Measurements from ENCODE around the gene ZNF831. TPM values are rescaled to one million over a fixed set of nuclear protein-coding genes. Genes with fewer than 3 reads are reported as not detected.

ZNF831 gene
- total RNA-seq, 1 experiment from 2014 or later, result 0.15 TPM

DNA sequence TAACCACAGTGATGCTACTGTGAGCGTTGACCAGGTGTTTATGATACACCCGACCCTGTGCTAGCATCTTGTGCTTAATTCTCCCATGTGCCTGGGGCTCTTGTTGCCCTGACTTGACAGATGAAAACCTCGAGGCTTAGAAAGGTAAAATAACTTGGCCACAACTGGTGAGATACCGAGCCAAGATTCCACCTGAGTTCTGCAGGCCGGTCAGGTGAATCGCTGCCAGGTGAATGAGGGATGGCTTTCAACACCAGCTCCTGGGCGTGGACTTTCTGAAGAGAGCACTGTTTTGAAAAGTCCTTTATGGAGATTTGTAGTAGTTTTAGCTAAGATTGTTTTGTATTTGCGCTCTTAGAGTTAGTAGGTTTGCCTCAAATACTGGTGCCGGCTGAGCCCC, 12.2 kb upstream of the ZNF831 start:
- Histone ChIP-seq H3K4me2 (ENCODE audit: low read length) (no peak overlapping the region), H3K9me2 (ENCODE audit: insufficient read depth) (no peaks in the 10 kb centered on the region), H3K27ac (ENCODE audit: low read depth, low read length) (no peak overlapping the region), H3K4me3 (replicated peaks in 1 of 2; ENCODE audit: low read depth in 1 of 2, low read length in 2 of 2) (no peak overlapping the region), H3K36me3 (ENCODE audit: control insufficient read depth in 1 of 2, insufficient read depth in 2 of 2, low read length in 2 of 2) (no peaks in the 10 kb centered on the region), H4K20me1 (ENCODE audit: insufficient read depth) (no peaks in the 10 kb centered on the region), H3K9ac (ENCODE audit: low read length) (no peak overlapping the region), H3K27me3 (ENCODE audit: insufficient read depth, low read length) (peaks cover 52% of the 10 kb centered on the region), H3K4me1 (ENCODE audit: control insufficient read depth in 1 of 2, insufficient read depth in 2 of 2, low read length in 2 of 2) (no peaks in the 10 kb centered on the region), H3K9me3 (ENCODE audit: control insufficient read depth in 1 of 2, insufficient read depth in 1 of 2, low read depth in 1 of 2, low read length in 2 of 2) (no peaks in the 10 kb centered on the region), H3K79me2 (ENCODE audit: insufficient read depth, low read length) (no peaks in the 10 kb centered on the region), H2AFZ (ENCODE audit: low read depth, low read length, poor library complexity, severe bottlenecking) (no peak overlapping the region)
- ATAC-seq, result no peak
- ChIA-PET CTCF (no interaction called here), RAD21 (ENCODE audit: low non-redundant PET in 1 of 2, low total read pairs in 2 of 2, uncharacterized antibody in 2 of 2, unreplicated experiment in 2 of 2) (no interaction called here), POLR2A (no interaction called here)
- intact Hi-C loops (cut with micrococcal nuclease), result no loop called here
- DNase-seq (ENCODE audit: low read depth, low spot score), result no peak
- no TSS peak for BruUV-seq (replicated peaks)
- TF ChIP-seq, protein P1, sequence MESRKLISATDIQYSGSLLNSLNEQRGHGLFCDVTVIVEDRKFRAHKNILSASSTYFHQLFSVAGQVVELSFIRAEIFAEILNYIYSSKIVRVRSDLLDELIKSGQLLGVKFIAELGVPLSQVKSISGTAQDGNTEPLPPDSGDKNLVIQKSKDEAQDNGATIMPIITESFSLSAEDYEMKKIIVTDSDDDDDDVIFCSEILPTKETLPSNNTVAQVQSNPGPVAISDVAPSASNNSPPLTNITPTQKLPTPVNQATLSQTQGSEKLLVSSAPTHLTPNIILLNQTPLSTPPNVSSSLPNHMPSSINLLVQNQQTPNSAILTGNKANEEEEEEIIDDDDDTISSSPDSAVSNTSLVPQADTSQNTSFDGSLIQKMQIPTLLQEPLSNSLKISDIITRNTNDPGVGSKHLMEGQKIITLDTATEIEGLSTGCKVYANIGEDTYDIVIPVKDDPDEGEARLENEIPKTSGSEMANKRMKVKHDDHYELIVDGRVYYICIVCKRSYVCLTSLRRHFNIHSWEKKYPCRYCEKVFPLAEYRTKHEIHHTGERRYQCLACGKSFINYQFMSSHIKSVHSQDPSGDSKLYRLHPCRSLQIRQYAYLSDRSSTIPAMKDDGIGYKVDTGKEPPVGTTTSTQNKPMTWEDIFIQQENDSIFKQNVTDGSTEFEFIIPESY (IDR thresholded peaks at IDR 0.05; ENCODE audit: extremely low read depth, insufficient replicate concordance, low read length), result no peak
- TF ChIP-seq, protein P2, sequence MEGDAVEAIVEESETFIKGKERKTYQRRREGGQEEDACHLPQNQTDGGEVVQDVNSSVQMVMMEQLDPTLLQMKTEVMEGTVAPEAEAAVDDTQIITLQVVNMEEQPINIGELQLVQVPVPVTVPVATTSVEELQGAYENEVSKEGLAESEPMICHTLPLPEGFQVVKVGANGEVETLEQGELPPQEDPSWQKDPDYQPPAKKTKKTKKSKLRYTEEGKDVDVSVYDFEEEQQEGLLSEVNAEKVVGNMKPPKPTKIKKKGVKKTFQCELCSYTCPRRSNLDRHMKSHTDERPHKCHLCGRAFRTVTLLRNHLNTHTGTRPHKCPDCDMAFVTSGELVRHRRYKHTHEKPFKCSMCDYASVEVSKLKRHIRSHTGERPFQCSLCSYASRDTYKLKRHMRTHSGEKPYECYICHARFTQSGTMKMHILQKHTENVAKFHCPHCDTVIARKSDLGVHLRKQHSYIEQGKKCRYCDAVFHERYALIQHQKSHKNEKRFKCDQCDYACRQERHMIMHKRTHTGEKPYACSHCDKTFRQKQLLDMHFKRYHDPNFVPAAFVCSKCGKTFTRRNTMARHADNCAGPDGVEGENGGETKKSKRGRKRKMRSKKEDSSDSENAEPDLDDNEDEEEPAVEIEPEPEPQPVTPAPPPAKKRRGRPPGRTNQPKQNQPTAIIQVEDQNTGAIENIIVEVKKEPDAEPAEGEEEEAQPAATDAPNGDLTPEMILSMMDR (IDR thresholded peaks at IDR 0.05 in 2 of 3, conservative IDR thresholded peaks at IDR 0.05 in 1 of 3; ENCODE audit: borderline replicate concordance in 1 of 3, insufficient read depth in 1 of 3, low read depth in 2 of 3, low read length in 2 of 3), result no peak
- no peak for TF ChIP-seq EGR1 (IDR thresholded peaks at IDR 0.05; ENCODE audit: low read depth)
- no peak for TF ChIP-seq JUND (IDR thresholded peaks at IDR 0.05)
- TF ChIP-seq FOSL1 (IDR thresholded peaks at IDR 0.05; ENCODE audit: low read depth), result no peak
- TF ChIP-seq, protein P3, sequence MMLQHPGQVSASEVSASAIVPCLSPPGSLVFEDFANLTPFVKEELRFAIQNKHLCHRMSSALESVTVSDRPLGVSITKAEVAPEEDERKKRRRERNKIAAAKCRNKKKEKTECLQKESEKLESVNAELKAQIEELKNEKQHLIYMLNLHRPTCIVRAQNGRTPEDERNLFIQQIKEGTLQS (IDR thresholded peaks at IDR 0.05), result no peak
- TF ChIP-seq EZH2phosphoT487 (IDR thresholded peaks at IDR 0.05; ENCODE audit: borderline replicate concordance), result no peak
- TF ChIP-seq, protein P4, sequence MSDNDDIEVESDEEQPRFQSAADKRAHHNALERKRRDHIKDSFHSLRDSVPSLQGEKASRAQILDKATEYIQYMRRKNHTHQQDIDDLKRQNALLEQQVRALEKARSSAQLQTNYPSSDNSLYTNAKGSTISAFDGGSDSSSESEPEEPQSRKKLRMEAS (IDR thresholded peaks at IDR 0.05), result no peak
- TF ChIP-seq SIN3A (IDR thresholded peaks at IDR 0.05; ENCODE audit: low read depth), result no peak
- no peak for TF ChIP-seq ZFX (IDR thresholded peaks at IDR 0.05)
- TF ChIP-seq EZH2 (IDR thresholded peaks at IDR 0.05), result no peak
- TF ChIP-seq SP1 (IDR thresholded peaks at IDR 0.05; ENCODE audit: low read depth), result no peak
- TF ChIP-seq CBX3 (IDR thresholded peaks at IDR 0.05; ENCODE audit: low read depth), result no peak
- no peak for TF ChIP-seq RAD21 (IDR thresholded peaks at IDR 0.05; ENCODE audit: low read depth)
- TF ChIP-seq TCF7L2 (IDR thresholded peaks at IDR 0.05; ENCODE audit: borderline replicate concordance, extremely low read depth, insufficient read depth, insufficient read length), result no peak
- TF ChIP-seq, protein P5, sequence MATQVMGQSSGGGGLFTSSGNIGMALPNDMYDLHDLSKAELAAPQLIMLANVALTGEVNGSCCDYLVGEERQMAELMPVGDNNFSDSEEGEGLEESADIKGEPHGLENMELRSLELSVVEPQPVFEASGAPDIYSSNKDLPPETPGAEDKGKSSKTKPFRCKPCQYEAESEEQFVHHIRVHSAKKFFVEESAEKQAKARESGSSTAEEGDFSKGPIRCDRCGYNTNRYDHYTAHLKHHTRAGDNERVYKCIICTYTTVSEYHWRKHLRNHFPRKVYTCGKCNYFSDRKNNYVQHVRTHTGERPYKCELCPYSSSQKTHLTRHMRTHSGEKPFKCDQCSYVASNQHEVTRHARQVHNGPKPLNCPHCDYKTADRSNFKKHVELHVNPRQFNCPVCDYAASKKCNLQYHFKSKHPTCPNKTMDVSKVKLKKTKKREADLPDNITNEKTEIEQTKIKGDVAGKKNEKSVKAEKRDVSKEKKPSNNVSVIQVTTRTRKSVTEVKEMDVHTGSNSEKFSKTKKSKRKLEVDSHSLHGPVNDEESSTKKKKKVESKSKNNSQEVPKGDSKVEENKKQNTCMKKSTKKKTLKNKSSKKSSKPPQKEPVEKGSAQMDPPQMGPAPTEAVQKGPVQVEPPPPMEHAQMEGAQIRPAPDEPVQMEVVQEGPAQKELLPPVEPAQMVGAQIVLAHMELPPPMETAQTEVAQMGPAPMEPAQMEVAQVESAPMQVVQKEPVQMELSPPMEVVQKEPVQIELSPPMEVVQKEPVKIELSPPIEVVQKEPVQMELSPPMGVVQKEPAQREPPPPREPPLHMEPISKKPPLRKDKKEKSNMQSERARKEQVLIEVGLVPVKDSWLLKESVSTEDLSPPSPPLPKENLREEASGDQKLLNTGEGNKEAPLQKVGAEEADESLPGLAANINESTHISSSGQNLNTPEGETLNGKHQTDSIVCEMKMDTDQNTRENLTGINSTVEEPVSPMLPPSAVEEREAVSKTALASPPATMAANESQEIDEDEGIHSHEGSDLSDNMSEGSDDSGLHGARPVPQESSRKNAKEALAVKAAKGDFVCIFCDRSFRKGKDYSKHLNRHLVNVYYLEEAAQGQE (IDR thresholded peaks at IDR 0.05; ENCODE audit: low read depth), result no peak
